ENCODE measurements around the gene GAGE1.
"Not testable (repeated sequence)": the region's sequence is repeated elsewhere in the genome, so short reads cannot be mapped to it uniquely, and the experiment has no call there.

DNA sequence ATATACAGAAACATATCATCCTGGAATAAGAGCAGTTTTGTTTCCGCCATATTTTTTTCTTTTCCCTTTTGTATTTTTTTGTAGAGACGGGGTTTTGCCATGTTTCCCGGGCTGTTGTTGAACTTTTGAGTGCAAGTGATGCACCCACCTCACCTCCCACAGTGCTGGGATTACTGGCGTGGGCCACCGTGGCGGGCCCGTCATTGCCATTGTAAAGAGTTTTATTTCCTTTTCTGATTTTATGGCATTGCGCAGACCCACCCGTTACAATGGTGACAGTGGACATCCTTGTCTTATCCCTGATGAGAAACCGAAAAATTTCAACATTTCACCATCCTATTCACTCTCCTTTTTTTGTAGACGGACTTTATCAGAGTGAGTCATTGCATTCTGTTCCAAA lies 30.1 kb upstream of the GAGE1 start:
- TF ChIP-seq, protein P1, sequence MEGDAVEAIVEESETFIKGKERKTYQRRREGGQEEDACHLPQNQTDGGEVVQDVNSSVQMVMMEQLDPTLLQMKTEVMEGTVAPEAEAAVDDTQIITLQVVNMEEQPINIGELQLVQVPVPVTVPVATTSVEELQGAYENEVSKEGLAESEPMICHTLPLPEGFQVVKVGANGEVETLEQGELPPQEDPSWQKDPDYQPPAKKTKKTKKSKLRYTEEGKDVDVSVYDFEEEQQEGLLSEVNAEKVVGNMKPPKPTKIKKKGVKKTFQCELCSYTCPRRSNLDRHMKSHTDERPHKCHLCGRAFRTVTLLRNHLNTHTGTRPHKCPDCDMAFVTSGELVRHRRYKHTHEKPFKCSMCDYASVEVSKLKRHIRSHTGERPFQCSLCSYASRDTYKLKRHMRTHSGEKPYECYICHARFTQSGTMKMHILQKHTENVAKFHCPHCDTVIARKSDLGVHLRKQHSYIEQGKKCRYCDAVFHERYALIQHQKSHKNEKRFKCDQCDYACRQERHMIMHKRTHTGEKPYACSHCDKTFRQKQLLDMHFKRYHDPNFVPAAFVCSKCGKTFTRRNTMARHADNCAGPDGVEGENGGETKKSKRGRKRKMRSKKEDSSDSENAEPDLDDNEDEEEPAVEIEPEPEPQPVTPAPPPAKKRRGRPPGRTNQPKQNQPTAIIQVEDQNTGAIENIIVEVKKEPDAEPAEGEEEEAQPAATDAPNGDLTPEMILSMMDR (IDR thresholded peaks at IDR 0.05) = not testable (repeated sequence)
- not testable (repeated sequence) for TF ChIP-seq POLR2A, EP300 (IDR thresholded peaks at IDR 0.05)
